HL-60 (cell line): ENCODE measurements around the gene NKAIN2.

Experiments
- CTCF ChIP-seq: IDR thresholded peaks from one replicate; pipeline ENCODE4 v1.5.1; 2011; ENCODE audit warnings: low read length, control low read depth, inconsistent platforms; ENCODE audit not compliant: insufficient read depth
- POLR2AphosphoS5 ChIP-seq: IDR thresholded peaks from 2 replicates; pipeline ENCODE4 v1.6.1; 2012; ENCODE audit warnings: low read depth
- REST ChIP-seq: IDR thresholded peaks from 2 replicates; pipeline ENCODE4 v1.6.1; 2012; ENCODE audit warnings: low read depth; ENCODE audit not compliant: insufficient replicate concordance

GRCh38 chr6:124147621-124148020 lies 344.0 kb downstream of the NKAIN2 start:
- TF ChIP-seq CTCF (no peak), POLR2AphosphoS5 (no peak), REST (no peak)
